Measurements from ENCODE around the gene TCF12.

DNA sequence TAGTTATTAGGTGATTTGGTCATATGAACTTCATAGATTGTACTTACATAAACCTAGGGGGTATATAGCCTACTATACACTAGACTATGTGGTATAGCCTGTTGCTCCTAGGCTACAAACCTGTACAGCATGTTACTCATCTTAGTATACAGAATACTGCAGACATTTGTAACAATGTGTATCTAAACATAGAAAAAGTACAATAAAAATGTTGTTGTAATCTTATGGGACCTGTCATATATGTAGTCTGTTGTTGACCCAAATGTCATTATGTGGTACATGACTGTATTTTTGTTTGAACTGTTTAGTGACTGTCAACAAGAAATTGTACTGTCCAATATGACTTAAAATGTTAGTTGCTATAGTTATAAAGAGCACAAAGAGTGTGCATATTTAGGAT lies 69.8 kb downstream of the TCF12 start:
- TF ChIP-seq EZH2phosphoT487 (IDR thresholded peaks at IDR 0.05) (no peak), EZH2 (IDR thresholded peaks at IDR 0.05) (no peak)
- TF ChIP-seq, protein P1, sequence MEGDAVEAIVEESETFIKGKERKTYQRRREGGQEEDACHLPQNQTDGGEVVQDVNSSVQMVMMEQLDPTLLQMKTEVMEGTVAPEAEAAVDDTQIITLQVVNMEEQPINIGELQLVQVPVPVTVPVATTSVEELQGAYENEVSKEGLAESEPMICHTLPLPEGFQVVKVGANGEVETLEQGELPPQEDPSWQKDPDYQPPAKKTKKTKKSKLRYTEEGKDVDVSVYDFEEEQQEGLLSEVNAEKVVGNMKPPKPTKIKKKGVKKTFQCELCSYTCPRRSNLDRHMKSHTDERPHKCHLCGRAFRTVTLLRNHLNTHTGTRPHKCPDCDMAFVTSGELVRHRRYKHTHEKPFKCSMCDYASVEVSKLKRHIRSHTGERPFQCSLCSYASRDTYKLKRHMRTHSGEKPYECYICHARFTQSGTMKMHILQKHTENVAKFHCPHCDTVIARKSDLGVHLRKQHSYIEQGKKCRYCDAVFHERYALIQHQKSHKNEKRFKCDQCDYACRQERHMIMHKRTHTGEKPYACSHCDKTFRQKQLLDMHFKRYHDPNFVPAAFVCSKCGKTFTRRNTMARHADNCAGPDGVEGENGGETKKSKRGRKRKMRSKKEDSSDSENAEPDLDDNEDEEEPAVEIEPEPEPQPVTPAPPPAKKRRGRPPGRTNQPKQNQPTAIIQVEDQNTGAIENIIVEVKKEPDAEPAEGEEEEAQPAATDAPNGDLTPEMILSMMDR (IDR thresholded peaks at IDR 0.05) = no peak
